ENCODE measurements around the gene SF1. TPM values are rescaled to one million over a fixed set of nuclear protein-coding genes. Genes with fewer than 3 reads are reported as not detected.

SF1 gene
- total and polyA plus RNA-seq, 9 of the 15 experiments (the other 6 are each of a cell fraction or from before 2014, with no cell fraction given), result 13.1 to 334 (median 111) TPM

DNA sequence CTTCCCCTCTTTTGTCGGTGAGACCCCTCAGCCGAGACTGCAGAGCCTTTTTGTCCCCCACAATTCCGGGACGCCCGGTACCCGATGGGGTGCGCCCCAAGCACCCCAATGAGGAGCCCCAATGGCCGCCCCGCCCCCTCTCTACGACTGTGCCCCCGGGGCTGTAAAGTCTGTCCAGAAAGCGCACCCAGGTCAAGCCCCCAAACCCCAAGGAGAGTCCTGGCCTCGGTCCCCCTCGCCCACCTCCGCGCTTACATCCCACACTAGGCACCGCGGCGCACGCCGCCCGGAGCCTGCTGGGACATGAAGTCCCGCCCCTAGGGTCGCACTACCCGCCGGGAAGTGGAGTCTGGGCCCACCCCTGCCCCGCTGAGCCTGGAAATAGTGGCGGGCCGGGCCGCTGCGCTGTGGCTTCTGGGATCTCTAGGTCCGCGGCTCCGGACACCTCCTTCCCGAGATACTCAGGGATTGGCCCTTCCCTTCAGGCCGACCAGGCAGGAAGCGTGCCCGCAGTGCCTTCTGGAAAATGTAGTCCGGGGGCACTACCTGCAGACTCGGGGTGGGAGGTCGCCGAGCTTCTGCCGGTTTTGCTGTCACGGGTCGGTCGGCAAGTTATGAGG, 32.0 kb upstream of the SF1 start, which contains the start of gene MEN1 (continued):
- TF ChIP-seq E2F3 (CRISPR knock-in tag; IDR thresholded peaks at IDR 0.05) (0 out of 2 replicates have a peak, but pooled peaks have one; percentile 57), MIER1 (IDR thresholded peaks at IDR 0.05; ENCODE audit: low read depth) (no peak), BHLHE40 (IDR thresholded peaks at IDR 0.05; ENCODE audit: low read length) (peak; percentile 69), ZNF41 (CRISPR knock-in tag; conservative IDR thresholded peaks at IDR 0.05) (no peak), CREM (IDR thresholded peaks at IDR 0.05; ENCODE audit: low read depth) (peak; percentile 76), GABPA (tag; conservative IDR thresholded peaks at IDR 0.05; ENCODE audit: low read depth) (peak; percentile 91), ZNF561 (CRISPR knock-in tag; conservative IDR thresholded peaks at IDR 0.05) (no peak), ZNF766 (CRISPR knock-in tag; conservative IDR thresholded peaks at IDR 0.05) (peak; percentile 88), MYC (IDR thresholded peaks at IDR 0.05; ENCODE audit: low read depth, low read length) (peak; percentile 72), MYC (CRISPR knock-in tag; IDR thresholded peaks at IDR 0.05; ENCODE audit: borderline replicate concordance, low read depth) (no peak), SMC3 (conservative IDR thresholded peaks at IDR 0.05; ENCODE audit: insufficient read depth, low read depth, low read length) (0 out of 2 replicates have a peak, but pooled peaks have one; percentile 11), NR2C2 (CRISPR knock-in tag; IDR thresholded peaks at IDR 0.05) (0 out of 2 replicates have a peak, but pooled peaks have one; percentile 25), NR2C2 (tag; IDR thresholded peaks at IDR 0.05) (peak; percentile 94), ZFP30 (CRISPR knock-in tag; IDR thresholded peaks at IDR 0.05; ENCODE audit: borderline replicate concordance) (no peak), GABPB1 (CRISPR knock-in tag; IDR thresholded peaks at IDR 0.05) (peak; percentile 91), SP1 (CRISPR knock-in tag; IDR thresholded peaks at IDR 0.05) (peak; percentile 79), NRF1 (conservative IDR thresholded peaks at IDR 0.05 in 1 of 2, IDR thresholded peaks at IDR 0.05 in 1 of 2) (peak; percentile 86 to 89)
- TF ChIP-seq, protein P1, sequence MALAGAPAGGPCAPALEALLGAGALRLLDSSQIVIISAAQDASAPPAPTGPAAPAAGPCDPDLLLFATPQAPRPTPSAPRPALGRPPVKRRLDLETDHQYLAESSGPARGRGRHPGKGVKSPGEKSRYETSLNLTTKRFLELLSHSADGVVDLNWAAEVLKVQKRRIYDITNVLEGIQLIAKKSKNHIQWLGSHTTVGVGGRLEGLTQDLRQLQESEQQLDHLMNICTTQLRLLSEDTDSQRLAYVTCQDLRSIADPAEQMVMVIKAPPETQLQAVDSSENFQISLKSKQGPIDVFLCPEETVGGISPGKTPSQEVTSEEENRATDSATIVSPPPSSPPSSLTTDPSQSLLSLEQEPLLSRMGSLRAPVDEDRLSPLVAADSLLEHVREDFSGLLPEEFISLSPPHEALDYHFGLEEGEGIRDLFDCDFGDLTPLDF (CRISPR knock-in tag; IDR thresholded peaks at IDR 0.05), result peak; percentile 58; the same call in 1 of the 2 replicates
- TF ChIP-seq, protein P2, sequence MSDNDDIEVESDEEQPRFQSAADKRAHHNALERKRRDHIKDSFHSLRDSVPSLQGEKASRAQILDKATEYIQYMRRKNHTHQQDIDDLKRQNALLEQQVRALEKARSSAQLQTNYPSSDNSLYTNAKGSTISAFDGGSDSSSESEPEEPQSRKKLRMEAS (CRISPR knock-in tag; IDR thresholded peaks at IDR 0.05), result peak; percentile 39
- TF ChIP-seq, protein P3, sequence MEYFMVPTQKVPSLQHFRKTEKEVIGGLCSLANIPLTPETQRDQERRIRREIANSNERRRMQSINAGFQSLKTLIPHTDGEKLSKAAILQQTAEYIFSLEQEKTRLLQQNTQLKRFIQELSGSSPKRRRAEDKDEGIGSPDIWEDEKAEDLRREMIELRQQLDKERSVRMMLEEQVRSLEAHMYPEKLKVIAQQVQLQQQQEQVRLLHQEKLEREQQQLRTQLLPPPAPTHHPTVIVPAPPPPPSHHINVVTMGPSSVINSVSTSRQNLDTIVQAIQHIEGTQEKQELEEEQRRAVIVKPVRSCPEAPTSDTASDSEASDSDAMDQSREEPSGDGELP (CRISPR knock-in tag; IDR thresholded peaks at IDR 0.05; ENCODE audit: borderline replicate concordance), result peak; percentile 84; the same call in 1 of the 2 replicates
- TF ChIP-seq, protein P4, sequence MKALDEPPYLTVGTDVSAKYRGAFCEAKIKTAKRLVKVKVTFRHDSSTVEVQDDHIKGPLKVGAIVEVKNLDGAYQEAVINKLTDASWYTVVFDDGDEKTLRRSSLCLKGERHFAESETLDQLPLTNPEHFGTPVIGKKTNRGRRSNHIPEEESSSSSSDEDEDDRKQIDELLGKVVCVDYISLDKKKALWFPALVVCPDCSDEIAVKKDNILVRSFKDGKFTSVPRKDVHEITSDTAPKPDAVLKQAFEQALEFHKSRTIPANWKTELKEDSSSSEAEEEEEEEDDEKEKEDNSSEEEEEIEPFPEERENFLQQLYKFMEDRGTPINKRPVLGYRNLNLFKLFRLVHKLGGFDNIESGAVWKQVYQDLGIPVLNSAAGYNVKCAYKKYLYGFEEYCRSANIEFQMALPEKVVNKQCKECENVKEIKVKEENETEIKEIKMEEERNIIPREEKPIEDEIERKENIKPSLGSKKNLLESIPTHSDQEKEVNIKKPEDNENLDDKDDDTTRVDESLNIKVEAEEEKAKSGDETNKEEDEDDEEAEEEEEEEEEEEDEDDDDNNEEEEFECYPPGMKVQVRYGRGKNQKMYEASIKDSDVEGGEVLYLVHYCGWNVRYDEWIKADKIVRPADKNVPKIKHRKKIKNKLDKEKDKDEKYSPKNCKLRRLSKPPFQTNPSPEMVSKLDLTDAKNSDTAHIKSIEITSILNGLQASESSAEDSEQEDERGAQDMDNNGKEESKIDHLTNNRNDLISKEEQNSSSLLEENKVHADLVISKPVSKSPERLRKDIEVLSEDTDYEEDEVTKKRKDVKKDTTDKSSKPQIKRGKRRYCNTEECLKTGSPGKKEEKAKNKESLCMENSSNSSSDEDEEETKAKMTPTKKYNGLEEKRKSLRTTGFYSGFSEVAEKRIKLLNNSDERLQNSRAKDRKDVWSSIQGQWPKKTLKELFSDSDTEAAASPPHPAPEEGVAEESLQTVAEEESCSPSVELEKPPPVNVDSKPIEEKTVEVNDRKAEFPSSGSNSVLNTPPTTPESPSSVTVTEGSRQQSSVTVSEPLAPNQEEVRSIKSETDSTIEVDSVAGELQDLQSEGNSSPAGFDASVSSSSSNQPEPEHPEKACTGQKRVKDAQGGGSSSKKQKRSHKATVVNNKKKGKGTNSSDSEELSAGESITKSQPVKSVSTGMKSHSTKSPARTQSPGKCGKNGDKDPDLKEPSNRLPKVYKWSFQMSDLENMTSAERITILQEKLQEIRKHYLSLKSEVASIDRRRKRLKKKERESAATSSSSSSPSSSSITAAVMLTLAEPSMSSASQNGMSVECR (CRISPR knock-in tag; IDR thresholded peaks at IDR 0.05), result peak; percentile 42

Measured in K562 (cell line).